Measurements from ENCODE around the gene PIK3CA.
"Not testable (repeated sequence)": the region's sequence is repeated elsewhere in the genome, so short reads cannot be mapped to it uniquely, and the experiment has no call there.

The PIK3CA gene

DNA sequence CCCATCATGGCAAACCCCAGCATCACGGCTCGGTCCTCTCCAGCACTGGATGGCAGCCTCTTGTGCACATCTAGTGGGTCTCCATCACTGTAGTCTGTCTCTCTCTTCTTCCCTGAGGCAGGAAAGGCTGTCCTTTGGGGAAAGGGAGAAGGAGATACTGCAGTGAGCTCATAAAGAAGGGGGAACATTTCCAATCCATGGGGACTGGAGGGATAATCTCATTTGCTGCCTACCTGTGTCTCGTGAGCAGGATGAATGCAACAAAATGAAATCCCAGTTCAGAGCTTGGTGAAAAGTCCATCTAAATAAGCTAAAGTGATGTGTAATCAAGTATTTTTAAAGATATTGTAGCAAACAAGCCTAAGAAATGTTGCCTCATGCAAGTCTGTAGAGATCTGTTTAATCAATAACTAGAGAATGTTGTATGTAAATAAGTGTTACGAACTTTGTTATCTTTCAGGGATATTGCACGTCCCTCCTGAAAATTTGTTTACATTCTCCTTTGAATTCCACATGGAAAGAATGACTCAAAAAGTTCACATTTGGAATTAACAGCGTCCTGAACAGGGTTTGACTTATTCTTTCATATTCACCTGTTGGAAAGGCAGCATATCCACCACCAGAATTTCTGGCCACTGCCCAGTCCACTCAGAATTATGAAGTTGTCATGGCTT is 102.8 kb downstream of the PIK3CA start, which contains the start of gene KCNMB3:
Gene KCNMB3 (minus strand): TSS at position 312 of the 674 bp plus-strand sequence. CDS start 124 bp downstream, at position 188.
- Histone ChIP-seq H3K36me3 (ENCODE audit: control insufficient read depth in 4 of 4, insufficient read depth in 4 of 4, low read length in 3 of 4) (peaks cover 0 to 17% (median 0%) of the 10 kb centered on the region in 4 experiments), H3K27ac (ENCODE audit: insufficient read depth in 1 of 2, low read depth in 1 of 2, low read length in 2 of 2, poor library complexity in 1 of 2, severe bottlenecking in 2 of 2) (no peak within 1 kb of the TSS), H3K4me3 (ENCODE audit: control insufficient read depth in 1 of 7, extremely low read depth in 1 of 7, insufficient read depth in 4 of 7, low read depth in 2 of 7, low read length in 6 of 7) (no peak within 1 kb of the TSS), H3K9me3 (ENCODE audit: control extremely low read depth in 1 of 5, control insufficient read depth in 4 of 5, insufficient read depth in 2 of 5, low read depth in 1 of 5, low read length in 4 of 5) (no peaks in the 10 kb centered on the region), H3K4me1 (ENCODE audit: control extremely low read depth in 1 of 4, control insufficient read depth in 4 of 4, insufficient read depth in 4 of 4, low read length in 3 of 4) (no peaks in the 10 kb centered on the region), H3K27me3 (replicated peaks in 2 of 5; ENCODE audit: control insufficient read depth in 4 of 5, insufficient read depth in 5 of 5, low read length in 4 of 5) (no peaks in the 10 kb centered on the region)
- WGBS (ENCODE audit: insufficient coverage), result 97% methylated on average over 4 of the region's 6 CpGs
- POLR2A ChIA-PET, result no interaction called here
- CTCF ChIA-PET, result no interaction called here
- DNase-seq, result no peak

DNA sequence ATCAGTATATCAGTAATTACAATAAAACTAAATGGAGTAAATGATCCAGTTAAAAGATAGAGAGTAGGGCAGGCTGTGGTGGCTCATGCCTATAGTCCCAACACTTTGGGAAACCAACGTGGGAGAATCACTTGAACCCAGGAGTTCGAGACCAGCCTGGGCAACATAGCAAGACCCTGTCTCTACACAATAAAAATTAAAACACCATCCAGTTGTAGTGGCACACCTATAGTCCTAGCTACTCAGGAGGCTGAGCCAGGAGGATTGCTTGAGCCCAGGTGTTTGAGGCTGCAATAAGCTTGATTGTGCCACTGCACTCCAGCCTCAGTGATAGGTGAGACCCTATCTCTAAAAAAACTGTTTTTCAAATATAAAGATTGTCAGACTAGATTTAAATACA is 108.7 kb downstream of the PIK3CA start:
- Histone ChIP-seq H3K36me3 (ENCODE audit: control insufficient read depth in 4 of 4, insufficient read depth in 4 of 4, low read length in 3 of 4) (no peaks in the 10 kb centered on the region), H3K4me1 (ENCODE audit: control extremely low read depth in 1 of 4, control insufficient read depth in 4 of 4, insufficient read depth in 4 of 4, low read length in 3 of 4) (peaks cover 0 to 4% (median 2%) of the 10 kb centered on the region in 4 experiments), H3K27me3 (replicated peaks in 2 of 5; ENCODE audit: control insufficient read depth in 4 of 5, insufficient read depth in 5 of 5, low read length in 4 of 5) (no peaks in the 10 kb centered on the region), H3K27ac (ENCODE audit: insufficient read depth in 1 of 2, low read depth in 1 of 2, low read length in 2 of 2, poor library complexity in 1 of 2, severe bottlenecking in 2 of 2) (no peak overlapping the region), H3K9me3 (ENCODE audit: control extremely low read depth in 1 of 5, control insufficient read depth in 4 of 5, insufficient read depth in 2 of 5, low read depth in 1 of 5, low read length in 4 of 5) (peaks cover 0 to 6% (median 0%) of the 10 kb centered on the region in 5 experiments), H3K4me3 (ENCODE audit: control insufficient read depth in 1 of 7, extremely low read depth in 1 of 7, insufficient read depth in 4 of 7, low read depth in 2 of 7, low read length in 6 of 7) (no peak overlapping the region)
- no peak for DNase-seq
- CTCF ChIA-PET, result no interaction called here
- WGBS (ENCODE audit: insufficient coverage), result 100% methylated on average over 1 of the region's 2 CpGs
- POLR2A ChIA-PET, result no interaction called here

DNA sequence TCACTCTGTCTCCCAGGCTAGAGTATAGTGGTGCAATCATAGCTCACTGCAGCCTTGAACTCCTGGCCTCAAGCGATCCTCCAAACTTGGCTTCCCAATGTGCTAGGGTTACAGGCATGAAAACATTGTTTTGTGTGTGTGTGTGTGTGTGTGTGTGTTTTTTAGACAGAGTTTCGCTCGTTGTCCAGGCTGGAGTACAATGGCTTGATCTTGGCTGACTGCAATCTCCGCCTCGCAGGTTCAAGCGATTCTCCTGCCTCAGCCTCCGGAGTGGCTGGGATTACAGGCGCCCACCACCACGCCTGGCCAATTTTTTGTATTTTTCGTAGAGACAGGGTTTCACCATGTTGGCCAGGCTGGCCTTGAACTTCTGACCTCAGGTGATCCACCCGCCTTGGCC is 109.6 kb downstream of the PIK3CA start:
- CTCF ChIA-PET; DNase-seq; H3K9me3 ChIP-seq (ENCODE audit: control extremely low read depth in 1 of 5, control insufficient read depth in 4 of 5, insufficient read depth in 2 of 5, low read depth in 1 of 5, low read length in 4 of 5); POLR2A ChIA-PET; H3K4me3 ChIP-seq (ENCODE audit: control insufficient read depth in 1 of 7, extremely low read depth in 1 of 7, insufficient read depth in 4 of 7, low read depth in 2 of 7, low read length in 6 of 7); H3K4me1 ChIP-seq (ENCODE audit: control extremely low read depth in 1 of 4, control insufficient read depth in 4 of 4, insufficient read depth in 4 of 4, low read length in 3 of 4); H3K27me3 ChIP-seq (replicated peaks in 2 of 5; ENCODE audit: control insufficient read depth in 4 of 5, insufficient read depth in 5 of 5, low read length in 4 of 5); H3K36me3 ChIP-seq (ENCODE audit: control insufficient read depth in 4 of 4, insufficient read depth in 4 of 4, low read length in 3 of 4): not testable (repeated sequence)
- peak overlapping the region in 1 of 2 experiments; percentile 32 for H3K27ac ChIP-seq (ENCODE audit: insufficient read depth in 1 of 2, low read depth in 1 of 2, low read length in 2 of 2, poor library complexity in 1 of 2, severe bottlenecking in 2 of 2)
- WGBS (ENCODE audit: insufficient coverage), result 96% methylated on average over 8 of the region's 11 CpGs

DNA sequence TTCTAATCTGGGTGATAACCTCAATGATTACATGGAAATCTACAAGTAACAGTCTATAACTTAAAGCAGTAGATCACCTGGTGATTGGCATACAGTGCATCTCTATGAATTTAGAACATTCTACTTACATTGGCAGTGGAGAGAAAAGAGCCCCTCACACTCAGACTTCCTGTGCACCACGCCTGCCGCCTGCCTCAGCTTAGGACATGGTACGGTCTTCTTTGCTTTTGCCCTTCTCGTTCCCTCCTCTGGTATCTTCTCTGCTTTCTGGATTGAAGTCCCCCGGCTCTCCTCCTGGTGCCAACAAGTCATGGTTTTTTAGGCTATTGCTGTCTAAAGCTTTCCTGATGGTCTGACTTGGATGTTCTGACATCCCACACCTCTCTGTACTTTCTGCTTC is 110.7 kb downstream of the PIK3CA start:
- peaks cover 0 to 6% (median 0%) of the 10 kb centered on the region in 5 experiments for H3K9me3 ChIP-seq (ENCODE audit: control extremely low read depth in 1 of 5, control insufficient read depth in 4 of 5, insufficient read depth in 2 of 5, low read depth in 1 of 5, low read length in 4 of 5)
- no peaks in the 10 kb centered on the region for H3K36me3 ChIP-seq (ENCODE audit: control insufficient read depth in 4 of 4, insufficient read depth in 4 of 4, low read length in 3 of 4)
- H3K27me3 ChIP-seq (replicated peaks in 2 of 5; ENCODE audit: control insufficient read depth in 4 of 5, insufficient read depth in 5 of 5, low read length in 4 of 5), result no peaks in the 10 kb centered on the region
- peaks cover 0 to 6% (median 2%) of the 10 kb centered on the region in 4 experiments for H3K4me1 ChIP-seq (ENCODE audit: control extremely low read depth in 1 of 4, control insufficient read depth in 4 of 4, insufficient read depth in 4 of 4, low read length in 3 of 4)
- WGBS (ENCODE audit: insufficient coverage), result 94% methylated on average over 5 of the region's 5 CpGs
- no peak overlapping the region for H3K27ac ChIP-seq (ENCODE audit: insufficient read depth in 1 of 2, low read depth in 1 of 2, low read length in 2 of 2, poor library complexity in 1 of 2, severe bottlenecking in 2 of 2)
- DNase-seq, result no peak
- no peak overlapping the region for H3K4me3 ChIP-seq (ENCODE audit: control insufficient read depth in 1 of 7, extremely low read depth in 1 of 7, insufficient read depth in 4 of 7, low read depth in 2 of 7, low read length in 6 of 7)
- ChIA-PET POLR2A (no interaction called here), CTCF (no interaction called here)

DNA sequence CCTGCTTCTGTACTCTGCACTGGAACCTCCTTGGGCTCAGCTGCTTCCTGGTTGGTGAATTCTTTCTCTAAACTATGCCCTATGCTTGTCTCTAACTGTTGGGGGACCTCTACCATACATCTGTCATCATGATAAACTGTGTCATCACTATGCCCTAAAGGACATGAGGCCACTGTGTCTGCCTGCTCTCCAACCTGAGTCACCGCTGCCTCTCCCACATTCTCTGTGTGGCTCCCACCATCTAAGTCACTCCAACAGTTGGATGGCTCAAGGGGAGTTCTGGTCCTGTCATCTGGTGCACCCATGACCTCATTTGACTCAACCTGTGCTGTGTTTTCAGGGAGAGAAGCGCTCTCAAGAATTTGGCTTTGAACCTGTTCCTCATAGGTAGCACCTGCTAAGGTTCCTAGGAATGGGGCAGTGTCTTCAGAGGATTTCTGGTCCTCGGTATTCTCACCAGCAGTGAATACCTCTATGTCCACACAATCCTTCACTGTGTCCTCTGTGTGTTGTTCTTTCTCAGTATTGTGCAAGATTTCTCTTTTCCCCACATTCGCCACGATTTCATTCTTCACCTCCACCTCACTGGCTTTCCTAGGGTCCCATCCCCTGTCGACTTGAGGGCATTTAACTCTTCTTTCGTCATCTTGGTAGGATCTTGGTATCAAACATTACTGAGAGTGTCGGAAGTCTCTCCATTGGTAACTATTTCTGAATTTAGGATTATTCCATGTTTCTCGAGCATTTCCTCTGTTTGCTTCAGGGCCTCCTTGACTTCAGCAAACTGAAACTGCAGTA is 112.0 kb downstream of the PIK3CA start:
- H3K4me1 ChIP-seq (ENCODE audit: control extremely low read depth in 1 of 4, control insufficient read depth in 4 of 4, insufficient read depth in 4 of 4, low read length in 3 of 4); H3K27me3 ChIP-seq (replicated peaks in 2 of 5; ENCODE audit: control insufficient read depth in 4 of 5, insufficient read depth in 5 of 5, low read length in 4 of 5); DNase-seq; H3K27ac ChIP-seq (ENCODE audit: insufficient read depth in 1 of 2, low read depth in 1 of 2, low read length in 2 of 2, poor library complexity in 1 of 2, severe bottlenecking in 2 of 2); POLR2A ChIA-PET; H3K36me3 ChIP-seq (ENCODE audit: control insufficient read depth in 4 of 4, insufficient read depth in 4 of 4, low read length in 3 of 4); CTCF ChIA-PET; H3K4me3 ChIP-seq (ENCODE audit: control insufficient read depth in 1 of 7, extremely low read depth in 1 of 7, insufficient read depth in 4 of 7, low read depth in 2 of 7, low read length in 6 of 7); H3K9me3 ChIP-seq (ENCODE audit: control extremely low read depth in 1 of 5, control insufficient read depth in 4 of 5, insufficient read depth in 2 of 5, low read depth in 1 of 5, low read length in 4 of 5): not testable (repeated sequence)
- WGBS (ENCODE audit: insufficient coverage), result 100% methylated on average over 5 of the region's 9 CpGs

DNA sequence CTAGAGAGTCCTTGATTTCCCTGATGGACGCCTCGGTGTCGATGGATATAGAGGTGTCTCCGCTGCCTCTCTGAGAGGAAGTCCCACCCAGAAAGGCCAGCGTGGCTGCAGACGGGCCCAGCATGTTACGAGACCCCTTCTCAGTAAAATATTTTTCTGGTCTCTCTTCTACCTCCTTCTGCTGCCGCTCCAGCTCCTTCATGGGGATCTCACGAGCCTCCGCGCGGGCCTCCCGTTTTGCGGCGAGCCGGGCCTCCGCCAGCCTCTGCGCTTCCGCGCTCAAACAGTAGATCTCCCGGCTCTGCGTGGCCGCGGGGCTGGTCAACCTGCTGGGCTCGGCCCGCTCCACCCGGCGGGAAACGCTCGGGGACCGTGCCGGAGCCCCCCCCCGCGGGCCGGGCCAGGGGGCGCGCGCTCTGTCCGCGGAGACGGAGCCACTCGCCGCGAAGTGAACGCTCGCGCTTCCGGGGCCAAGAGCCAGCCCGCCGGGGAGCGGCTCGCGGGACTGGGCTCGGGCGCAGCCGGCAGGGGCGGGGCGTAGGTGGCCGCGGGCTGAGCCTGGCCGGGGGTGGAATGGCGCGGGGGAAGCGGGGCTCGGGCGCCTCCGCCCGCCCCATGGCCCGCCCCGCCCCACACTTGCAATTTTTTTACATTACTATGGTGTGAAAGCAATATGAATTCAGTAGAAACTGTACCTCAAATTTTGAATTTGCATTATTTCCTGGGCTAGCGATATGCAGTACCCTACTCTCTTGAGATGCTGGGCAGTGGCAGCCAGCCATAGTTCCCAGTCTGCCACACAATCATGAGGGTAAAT is 113.0 kb downstream of the PIK3CA start:
- no peaks in the 10 kb centered on the region for H3K27me3 ChIP-seq (replicated peaks in 2 of 5; ENCODE audit: control insufficient read depth in 4 of 5, insufficient read depth in 5 of 5, low read length in 4 of 5)
- H3K9me3 ChIP-seq (ENCODE audit: control extremely low read depth in 1 of 5, control insufficient read depth in 4 of 5, insufficient read depth in 2 of 5, low read depth in 1 of 5, low read length in 4 of 5), result peaks cover 0 to 6% (median 0%) of the 10 kb centered on the region in 5 experiments
- DNase-seq, result peak; percentile 65 to 87 (median 83)
- peak overlapping the region; percentile 62 to 84 (median 71) for H3K4me3 ChIP-seq (ENCODE audit: control insufficient read depth in 1 of 7, extremely low read depth in 1 of 7, insufficient read depth in 4 of 7, low read depth in 2 of 7, low read length in 6 of 7)
- POLR2A ChIA-PET, result interaction anchor here (0.7 kb wide), 1 partner anchor 105 kb away, joined by 3 read pairs; no protein-coding TSS in a partner anchor
- CTCF ChIA-PET, result interaction anchor here (1.6 to 1.8 kb wide), 2 partner anchors 10 to 55 kb away, joined by 4 to 9 read pairs; no protein-coding TSS in a partner anchor
- H3K36me3 ChIP-seq (ENCODE audit: control insufficient read depth in 4 of 4, insufficient read depth in 4 of 4, low read length in 3 of 4), result no peaks in the 10 kb centered on the region
- WGBS (ENCODE audit: insufficient coverage), result 16% methylated on average over 59 of the region's 71 CpGs
- peaks cover 0 to 9% (median 2%) of the 10 kb centered on the region in 4 experiments for H3K4me1 ChIP-seq (ENCODE audit: control extremely low read depth in 1 of 4, control insufficient read depth in 4 of 4, insufficient read depth in 4 of 4, low read length in 3 of 4)
- peak overlapping the region in 1 of 2 experiments; percentile 61 for H3K27ac ChIP-seq (ENCODE audit: insufficient read depth in 1 of 2, low read depth in 1 of 2, low read length in 2 of 2, poor library complexity in 1 of 2, severe bottlenecking in 2 of 2)

Data from common myeloid progenitor, CD34-positive (primary cell).